Sigmoid colon (tissue), 7 donors: ENCODE results near the gene ACYP2. TPM values are rescaled to one million over a fixed set of nuclear protein-coding genes. Genes with fewer than 3 reads are reported as not detected.

Experiments
- DNase-seq: peaks from one replicate; pipeline ENCODE4 v3.0.0-alpha.2; 2019
- H3K27ac ChIP-seq, 4 donors: fragments of 200-600 bp; sonication (generic); one replicate each; pipeline ENCODE4 v1.5.1; 2016 to 2019; ENCODE audit warnings: mild to moderate bottlenecking in 1 of 4
- H3K27me3 ChIP-seq, 3 donors: fragments of 200-600 bp; sonication (generic); one replicate each; pipeline ENCODE4 v1.5.1; 2019; ENCODE audit warnings: mild to moderate bottlenecking in 1 of 3
- H3K36me3 ChIP-seq, 4 donors: fragments of 200-600 bp; sonication (generic); one replicate each; pipeline ENCODE4 v1.5.1; 2016 to 2019
- H3K4me1 ChIP-seq, 4 donors: fragments of 200-600 bp; sonication (generic); one replicate each; pipeline ENCODE4 v1.5.1; 2017 to 2019
- H3K4me3 ChIP-seq, 4 donors: fragments of 200-600 bp; sonication (generic); one replicate each; pipeline ENCODE4 v1.5.1; 2017 to 2019; ENCODE audit warnings: mild to moderate bottlenecking in 2 of 4, moderate library complexity in 1 of 4
- H3K9me3 ChIP-seq, 4 donors: fragments of 200-600 bp in 3 of 4; sonication (generic) in 3 of 4; one replicate each; pipeline versions ENCODE4 v1.5.1 to v1.6.1; 2013 to 2019
- EP300 ChIP-seq, 4 donors: sonication (generic); formaldehyde crosslinking; IDR thresholded peaks; one replicate each; pipeline ENCODE4 v1.6.1; 2017; ENCODE audit warnings: antibody characterized with exemption in 4 of 4
- POLR2A ChIP-seq, 2 donors: fragments of 450-650 bp; IDR thresholded peaks; one replicate each; pipeline ENCODE4 v1.6.1; 2016; ENCODE audit warnings: antibody characterized with exemption in 2 of 2, mild to moderate bottlenecking in 2 of 2, moderate library complexity in 2 of 2
- POLR2AphosphoS5 ChIP-seq, 4 donors: sonication (generic); formaldehyde crosslinking; IDR thresholded peaks; one replicate each; pipeline ENCODE4 v1.6.1; 2017; ENCODE audit warnings: antibody characterized with exemption in 4 of 4
- WGBS, 2 donors: extraction: QIAGEN DNeasy Blood & Tissue Kit; methylation state at CpG; one replicate each; pipeline ENCODE4 v1.1.7; 2013; 5-methylcytosine and 5-hydroxymethylcytosine counted together
- intact Hi-C: fragments of 100-400 bp; cut with DNase I; formaldehyde crosslinking; loops from one replicate; pipeline ENCODE4 v1.15.1; 2023
- polyA plus RNA-seq, 3 donors: library from polyadenylated mRNA; stranded (reverse); fragments of 200-250 nt; gene quantifications; one replicate each; pipeline ENCODE4 v1.2.3, GENCODE V29; 2013
- total RNA-seq, 4 donors: library from RNA; depleted of rRNA; stranded (reverse); fragments of >200 nt; gene quantifications; one replicate each; pipeline ENCODE4 v1.1.0, GENCODE V29; 2016
- TF ChIP-seq, protein P1 (sequence below), 4 experiments: fragments of 450-650 bp in 3 of 4; fragments of 200-600 bp in 1 of 4; IDR thresholded peaks; one replicate each; pipeline ENCODE4 v1.5.1; 2016 to 2019; ENCODE audit warnings: antibody characterized with exemption in 4 of 4, mild to moderate bottlenecking in 3 of 4, moderate library complexity in 2 of 4
- donor health status: healthy with polysubstance abuse.
- donor health status: Bipolar disorder and iron deficiency.
- donor health status: healthy.

ACYP2 gene
- total and polyA plus RNA-seq, 7 donors, result 13.2 to 32.0 (median 19.8) TPM

DNA sequence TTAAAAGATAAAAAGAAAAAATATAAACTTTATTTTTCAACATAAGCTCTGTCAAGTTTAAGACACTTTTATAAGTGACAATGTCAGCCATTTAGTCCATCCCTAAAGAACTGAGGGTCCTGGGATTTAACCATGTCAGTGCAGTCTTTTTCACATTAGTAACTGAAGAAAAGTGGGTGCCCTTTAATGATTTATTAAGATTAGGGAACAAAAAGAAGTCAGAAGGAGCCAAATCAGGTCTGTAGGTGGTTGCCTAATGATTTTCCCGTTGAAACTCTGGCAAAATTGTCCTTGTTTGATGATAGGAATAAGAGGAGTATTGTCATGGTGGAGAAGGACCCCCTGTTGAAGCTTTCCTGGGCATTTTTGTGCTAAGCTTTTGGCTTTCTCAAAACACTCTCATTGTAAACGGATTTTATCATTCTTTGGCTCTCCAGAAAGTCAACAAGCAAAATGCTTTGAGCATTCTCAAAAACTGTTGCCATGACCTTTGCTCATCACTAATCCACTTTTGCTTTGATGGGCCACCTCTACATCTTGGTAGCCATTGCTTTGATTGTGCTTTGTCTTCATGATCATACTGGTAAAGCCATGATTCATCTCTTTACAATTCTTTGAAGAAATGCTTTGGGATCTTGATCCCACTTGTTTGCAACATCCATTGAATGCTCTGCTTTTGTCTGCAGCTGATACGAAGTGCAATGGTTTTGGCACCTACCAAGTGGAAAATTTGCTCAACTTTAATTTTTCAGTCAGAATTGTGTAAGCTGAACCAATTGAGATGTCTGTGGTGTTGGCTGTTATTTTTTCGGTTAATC is 118.6 kb downstream of the ACYP2 start:
- DNase-seq, result no peak
- Histone ChIP-seq H3K4me1 (peaks cover 0 to 2% (median under 1%) of the 10 kb centered on the region in 4 donors), H3K27me3 (no peaks in the 10 kb centered on the region), H3K4me3 (no peak overlapping the region), H3K36me3 (no peaks in the 10 kb centered on the region), H3K27ac (no peak overlapping the region), H3K9me3 (no peaks in the 10 kb centered on the region)
- intact Hi-C loops, result no loop called here
- TF ChIP-seq, protein P1, sequence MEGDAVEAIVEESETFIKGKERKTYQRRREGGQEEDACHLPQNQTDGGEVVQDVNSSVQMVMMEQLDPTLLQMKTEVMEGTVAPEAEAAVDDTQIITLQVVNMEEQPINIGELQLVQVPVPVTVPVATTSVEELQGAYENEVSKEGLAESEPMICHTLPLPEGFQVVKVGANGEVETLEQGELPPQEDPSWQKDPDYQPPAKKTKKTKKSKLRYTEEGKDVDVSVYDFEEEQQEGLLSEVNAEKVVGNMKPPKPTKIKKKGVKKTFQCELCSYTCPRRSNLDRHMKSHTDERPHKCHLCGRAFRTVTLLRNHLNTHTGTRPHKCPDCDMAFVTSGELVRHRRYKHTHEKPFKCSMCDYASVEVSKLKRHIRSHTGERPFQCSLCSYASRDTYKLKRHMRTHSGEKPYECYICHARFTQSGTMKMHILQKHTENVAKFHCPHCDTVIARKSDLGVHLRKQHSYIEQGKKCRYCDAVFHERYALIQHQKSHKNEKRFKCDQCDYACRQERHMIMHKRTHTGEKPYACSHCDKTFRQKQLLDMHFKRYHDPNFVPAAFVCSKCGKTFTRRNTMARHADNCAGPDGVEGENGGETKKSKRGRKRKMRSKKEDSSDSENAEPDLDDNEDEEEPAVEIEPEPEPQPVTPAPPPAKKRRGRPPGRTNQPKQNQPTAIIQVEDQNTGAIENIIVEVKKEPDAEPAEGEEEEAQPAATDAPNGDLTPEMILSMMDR (IDR thresholded peaks at IDR 0.05), result no peak
- no peak for TF ChIP-seq EP300 (IDR thresholded peaks at IDR 0.05)
- no peak for TF ChIP-seq POLR2AphosphoS5 (IDR thresholded peaks at IDR 0.05)
- TF ChIP-seq POLR2A (IDR thresholded peaks at IDR 0.05), result no peak
- 60 to 74% methylated on average over 4 of the region's 4 CpGs for WGBS, 2 donors

DNA sequence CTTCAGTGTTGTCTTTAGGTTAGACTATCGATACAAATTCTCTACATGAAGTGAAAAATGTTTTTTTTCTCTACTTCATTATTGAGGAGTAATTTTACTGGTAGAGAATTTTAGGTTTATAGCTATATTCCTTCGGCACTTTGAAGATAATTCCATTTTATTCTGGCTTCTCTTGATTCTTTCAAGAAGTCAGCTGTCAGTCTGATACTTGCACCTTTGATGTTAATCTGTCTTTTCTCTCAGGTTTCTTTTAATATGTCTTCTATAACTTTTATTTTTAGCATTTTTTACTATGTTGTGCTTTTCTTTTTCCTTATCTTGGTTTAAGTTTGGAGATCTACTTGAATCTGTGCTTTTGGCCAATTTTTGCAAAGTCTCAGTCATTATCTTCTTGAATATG is 122.0 kb downstream of the ACYP2 start:
- no peak for DNase-seq
- 94% methylated on average over 2 of the region's 2 CpGs for WGBS, 2 donors
- Histone ChIP-seq H3K36me3 (no peaks in the 10 kb centered on the region), H3K27ac (no peak overlapping the region), H3K27me3 (no peaks in the 10 kb centered on the region), H3K4me1 (peaks cover 0 to 12% (median 0%) of the 10 kb centered on the region in 4 donors), H3K9me3 (no peaks in the 10 kb centered on the region), H3K4me3 (no peak overlapping the region)
- TF ChIP-seq, protein P1 (IDR thresholded peaks at IDR 0.05), result no peak
- TF ChIP-seq EP300 (IDR thresholded peaks at IDR 0.05) (no peak), POLR2A (IDR thresholded peaks at IDR 0.05) (no peak), POLR2AphosphoS5 (IDR thresholded peaks at IDR 0.05) (no peak)
- intact Hi-C loops, result no loop called here

DNA sequence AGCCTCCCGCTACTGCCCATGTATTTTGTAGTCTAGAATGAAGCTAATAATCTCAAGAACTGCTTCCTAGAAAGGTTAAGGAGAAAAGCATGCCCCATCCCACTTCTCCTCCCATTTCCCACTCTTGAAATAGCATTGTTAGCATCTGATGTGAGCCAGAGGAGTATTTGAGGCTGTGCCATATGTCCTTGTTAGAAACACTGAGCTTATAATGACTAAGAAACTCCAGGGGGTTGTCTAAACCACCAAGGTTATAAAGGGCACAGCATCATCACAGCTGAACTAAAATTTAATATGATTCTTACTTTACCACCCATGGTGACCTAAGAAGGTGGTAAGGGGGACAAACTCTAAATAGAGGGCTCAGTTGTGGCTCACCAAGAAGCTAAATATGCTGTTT is 124.0 kb downstream of the ACYP2 start:
- intact Hi-C loops, result no loop called here
- TF ChIP-seq POLR2A (IDR thresholded peaks at IDR 0.05) (no peak), EP300 (IDR thresholded peaks at IDR 0.05) (no peak), POLR2AphosphoS5 (IDR thresholded peaks at IDR 0.05) (no peak)
- TF ChIP-seq, protein P1 (IDR thresholded peaks at IDR 0.05), result no peak
- Histone ChIP-seq H3K27me3 (no peaks in the 10 kb centered on the region), H3K9me3 (no peaks in the 10 kb centered on the region), H3K4me3 (no peak overlapping the region), H3K36me3 (no peaks in the 10 kb centered on the region), H3K27ac (peak overlapping the region in 1 of 4 donors; percentile 77), H3K4me1 (peaks cover 0 to 12% (median 0%) of the 10 kb centered on the region in 4 donors)
- DNase-seq, result no peak
- 90 to 95% methylated on average over 1 of the region's 1 CpG for WGBS, 2 donors

DNA sequence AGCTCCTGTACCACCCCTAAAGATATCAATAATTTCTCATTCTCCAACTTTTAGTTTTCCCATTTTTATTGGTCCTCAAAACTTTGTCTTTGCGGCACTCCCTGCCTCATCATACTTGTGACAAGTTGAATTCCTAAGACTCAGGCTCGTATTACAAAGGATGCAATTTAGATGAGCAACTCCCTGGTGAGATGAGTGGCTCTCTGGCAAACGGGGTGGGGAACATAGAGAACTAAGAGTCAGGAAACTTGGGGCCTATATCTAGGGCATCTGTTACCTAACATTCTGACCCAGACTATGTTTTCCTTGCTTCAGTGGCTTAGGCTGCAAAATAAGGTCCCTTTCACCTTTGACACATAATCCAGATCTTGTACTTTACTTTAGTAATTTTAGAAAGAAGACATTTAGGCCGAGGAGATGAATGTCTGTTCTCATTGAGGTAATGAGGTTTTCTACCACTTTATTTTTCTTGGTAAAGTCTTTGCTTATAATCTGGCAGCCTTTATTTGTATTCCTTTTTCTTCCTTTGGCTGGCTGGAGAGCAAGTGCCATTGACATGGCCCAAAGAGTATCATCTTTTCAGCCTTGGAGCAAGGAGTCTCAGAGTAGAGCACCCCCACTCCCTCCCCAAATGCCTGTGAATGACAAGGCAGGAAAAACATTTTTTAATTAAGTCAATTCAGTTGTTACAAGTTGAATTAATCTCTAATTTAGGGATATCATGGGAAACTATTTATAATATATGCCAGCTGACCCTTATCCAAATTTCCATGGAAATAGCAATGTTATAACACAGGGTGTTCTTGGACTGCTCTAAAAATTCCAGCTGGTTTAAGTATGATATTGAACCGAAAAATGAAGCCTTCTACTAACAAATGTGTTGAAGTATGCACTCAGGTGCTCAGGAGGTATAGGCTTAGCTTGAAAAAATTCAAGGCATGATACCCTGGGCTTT is 125.4 kb downstream of the ACYP2 start:
- TF ChIP-seq POLR2AphosphoS5 (IDR thresholded peaks at IDR 0.05), result no peak
- no peak for TF ChIP-seq POLR2A (IDR thresholded peaks at IDR 0.05)
- Histone ChIP-seq H3K4me1 (peaks cover 0 to 12% (median 0%) of the 10 kb centered on the region in 4 donors), H3K36me3 (no peaks in the 10 kb centered on the region), H3K4me3 (no peak overlapping the region), H3K9me3 (no peaks in the 10 kb centered on the region), H3K27me3 (no peaks in the 10 kb centered on the region), H3K27ac (peak overlapping the region; percentile 14 to 77 (median 56))
- 75 to 78% methylated on average over 5 of the region's 5 CpGs for WGBS, 2 donors
- intact Hi-C loops, result no loop called here
- DNase-seq, result peak; percentile 85

DNA sequence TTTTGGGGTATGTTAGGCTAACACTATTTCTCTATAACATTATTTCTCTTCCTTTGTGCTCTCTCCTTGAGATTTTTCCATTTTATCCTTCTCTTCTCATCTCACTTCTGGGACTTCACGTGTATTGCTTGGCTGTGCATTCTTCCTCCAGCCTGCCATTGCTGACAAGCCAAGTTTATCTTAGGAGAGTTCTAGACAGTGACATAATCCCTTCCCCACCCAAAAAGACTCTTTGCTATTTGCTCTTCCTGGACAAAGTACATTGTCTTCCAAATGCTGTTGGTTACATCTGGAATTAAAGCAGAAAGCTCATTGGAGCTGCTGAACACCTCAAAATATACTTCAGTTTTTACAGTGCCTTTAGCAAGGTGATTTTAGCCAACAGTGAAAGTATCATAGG is 131.7 kb downstream of the ACYP2 start:
- Histone ChIP-seq H3K27ac (peak overlapping the region in 1 of 4 donors; percentile 28), H3K27me3 (no peaks in the 10 kb centered on the region), H3K36me3 (no peaks in the 10 kb centered on the region), H3K4me3 (no peak overlapping the region), H3K9me3 (no peaks in the 10 kb centered on the region), H3K4me1 (peaks cover 0 to 6% (median 0%) of the 10 kb centered on the region in 4 donors)
- TF ChIP-seq POLR2AphosphoS5 (IDR thresholded peaks at IDR 0.05) (no peak), EP300 (IDR thresholded peaks at IDR 0.05) (no peak), POLR2A (IDR thresholded peaks at IDR 0.05) (no peak)
- TF ChIP-seq, protein P1 (IDR thresholded peaks at IDR 0.05), result no peak
- no peak for DNase-seq
- 68 to 70% methylated on average over 1 of the region's 1 CpG for WGBS, 2 donors
- intact Hi-C loops, result no loop called here
